H1 (cell line): ENCODE results near the gene SCYL1. TPM values are rescaled to one million over a fixed set of nuclear protein-coding genes. Genes with fewer than 3 reads are reported as not detected.

Source experiments
- CTCF ChIA-PET: fragments of 300-600 bp; sonication (Branson Sonifier 250); formaldehyde crosslinking; loops from one replicate; lab custom pipeline; 2021; ENCODE audit not compliant: partially characterized antibody; lab: Charles Lee
- POLR2A ChIA-PET: fragments of 300-600 bp; sonication (Branson Sonifier 250); formaldehyde crosslinking; loops from one replicate; lab custom pipeline; 2021; ENCODE audit warnings: inconsistent platforms; ENCODE audit not compliant: partially characterized antibody; lab: Charles Lee
- DNase-seq, 2 experiments: peaks; one replicate each; pipeline versions ENCODE4 v3.0.0 to v3.0.0-alpha.2; 2010 to 2022; ENCODE audit warnings: low spot score in 2 of 2, low read depth in 1 of 2, mixed read lengths in 1 of 2
- FAIRE-seq: peaks from 2 replicates; lab custom pipeline; 2011; peaks lifted over from hg19 to GRCh38; lab: Jason Lieb, UNC
- H2AFZ ChIP-seq: 2 replicates; pipeline ENCODE4 v1.8.1; 2012; ENCODE audit warnings: low read length, inconsistent platforms
- H2AK5ac ChIP-seq: 2 replicates; pipeline ENCODE4 v1.6.1; 2013; ENCODE audit warnings: low read depth, low read length
- H2BK120ac ChIP-seq: replicated peaks from 2 replicates; pipeline ENCODE3; 2013; ENCODE audit warnings: low read depth, low read length, inconsistent platforms
- H2BK12ac ChIP-seq: 2 replicates; pipeline ENCODE4 v1.6.1; 2013; ENCODE audit warnings: low read depth, low read length
- H2BK15ac ChIP-seq: 2 replicates; pipeline ENCODE4 v1.6.1; 2013; ENCODE audit warnings: low read length
- H2BK20ac ChIP-seq: 2 replicates; pipeline ENCODE4 v1.6.1; 2013; ENCODE audit warnings: low read length
- H2BK5ac ChIP-seq: 2 replicates; pipeline ENCODE4 v1.6.1; 2013; ENCODE audit warnings: low read depth, low read length
- H3K14ac ChIP-seq: 2 replicates; pipeline ENCODE4 v1.6.1; 2013; ENCODE audit warnings: inconsistent platforms; ENCODE audit not compliant: insufficient read length
- H3K18ac ChIP-seq: 2 replicates; pipeline ENCODE4 v1.6.1; 2013; ENCODE audit warnings: low read length; ENCODE audit errors: extremely low read depth
- H3K23ac ChIP-seq: 2 replicates; pipeline ENCODE4 v1.6.1; 2013; ENCODE audit warnings: inconsistent platforms; ENCODE audit not compliant: insufficient read length
- H3K23me2 ChIP-seq: 2 replicates; pipeline ENCODE4 v1.6.1; 2013; ENCODE audit warnings: low read depth, low read length
- H3K27ac ChIP-seq: 2 replicates; pipeline ENCODE4 v1.6.1; 2011; ENCODE audit warnings: low read depth, low read length, inconsistent platforms
- H3K27me3 ChIP-seq, 4 experiments: replicated peaks in 1 of 4; 1 replicate in 1 of 4; 2 replicates in 3 of 4; pipeline versions ENCODE4 v1.6.1 to v1.8.1; 2011 to 2013; ENCODE audit warnings: low read length in 3 of 4, mild to moderate bottlenecking in 3 of 4, inconsistent platforms in 2 of 4, mixed read lengths in 2 of 4, moderate library complexity in 1 of 4; ENCODE audit not compliant: control insufficient read depth in 3 of 4, insufficient read depth in 3 of 4; ENCODE audit errors: extremely low read depth in 1 of 4
- H3K36me3 ChIP-seq, 4 experiments: 2 replicates each; pipeline versions ENCODE4 v1.6.1 to v1.8.1; 2011 to 2013; ENCODE audit warnings: mild to moderate bottlenecking in 4 of 4, low read length in 3 of 4, moderate library complexity in 2 of 4, control low read depth in 1 of 4, inconsistent platforms in 1 of 4; ENCODE audit not compliant: insufficient read depth in 4 of 4, control insufficient read depth in 2 of 4
- H3K4ac ChIP-seq: replicated peaks from 2 replicates; pipeline ENCODE3; 2013; ENCODE audit warnings: low read length, low read depth, mixed read lengths, inconsistent platforms; ENCODE audit not compliant: insufficient read length
- H3K4me1 ChIP-seq, 4 experiments: replicated peaks in 1 of 4; 1 replicate in 1 of 4; 2 replicates in 3 of 4; pipeline versions ENCODE4 v1.6.1 to v1.8.1; 2011 to 2013; ENCODE audit warnings: low read length in 3 of 4, inconsistent platforms in 2 of 4, mixed read lengths in 1 of 4; ENCODE audit not compliant: insufficient read depth in 4 of 4, control insufficient read depth in 3 of 4
- H3K4me2 ChIP-seq, 2 experiments: 2 replicates each; pipeline versions ENCODE4 v1.6.1 to v1.8.1; 2011 to 2013; ENCODE audit warnings: low read depth in 2 of 2, low read length in 2 of 2, control low read depth in 1 of 2, inconsistent platforms in 1 of 2, mild to moderate bottlenecking in 1 of 2; ENCODE audit not compliant: insufficient read depth in 1 of 2
- H3K4me3 ChIP-seq, 4 experiments: fragments of 200-600, 300-600 bp in 1 of 4; sonication (generic), shearing (Covaris generic), sonication (Bioruptor Twin) in 1 of 4; 2 replicates each; pipeline versions ENCODE4 v1.5.1 to v1.8.1; 2011 to 2016; ENCODE audit warnings: low read length in 4 of 4, low read depth in 3 of 4, control low read depth in 2 of 4, inconsistent platforms in 2 of 4, mild to moderate bottlenecking in 2 of 4, mixed read lengths in 1 of 4, moderate library complexity in 1 of 4; ENCODE audit not compliant: insufficient read depth in 2 of 4; ENCODE audit errors: extremely low read depth in 1 of 4
- H3K56ac ChIP-seq: replicated peaks from 2 replicates; pipeline ENCODE3; 2013; ENCODE audit warnings: low read depth, mild to moderate bottlenecking, mixed read lengths, low read length, inconsistent platforms; ENCODE audit not compliant: insufficient read length
- H3K79me1 ChIP-seq: 2 replicates; pipeline ENCODE4 v1.6.1; 2013; ENCODE audit warnings: low read depth, low read length, control low read depth
- H3K79me2 ChIP-seq, 2 experiments: 2 replicates each; pipeline versions ENCODE4 v1.6.1 to v1.8.1; 2012 to 2013; ENCODE audit warnings: low read length in 2 of 2, mild to moderate bottlenecking in 2 of 2, inconsistent platforms in 1 of 2; ENCODE audit not compliant: insufficient read depth in 2 of 2, control insufficient read depth in 1 of 2
- H3K9ac ChIP-seq, 4 experiments: replicated peaks in 1 of 4; 1 replicate in 1 of 4; 2 replicates in 3 of 4; pipeline versions ENCODE4 v1.6.1 to v1.8.1; 2011 to 2013; ENCODE audit warnings: low read depth in 3 of 4, low read length in 3 of 4, control low read depth in 2 of 4, mild to moderate bottlenecking in 2 of 4, moderate library complexity in 2 of 4, inconsistent platforms in 1 of 4; ENCODE audit errors: extremely low read depth in 1 of 4
- H3K9me3 ChIP-seq, 2 experiments: 2 replicates each; pipeline versions ENCODE4 v1.6.1 to v1.8.1; 2012 to 2013; ENCODE audit warnings: mild to moderate bottlenecking in 2 of 2, moderate library complexity in 2 of 2, control low read depth in 1 of 2, inconsistent platforms in 1 of 2, low read depth in 1 of 2, low read length in 1 of 2, mixed read lengths in 1 of 2; ENCODE audit not compliant: insufficient read depth in 2 of 2
- H4K20me1 ChIP-seq, 2 experiments: replicated peaks in 1 of 2; 2 replicates each; pipeline versions ENCODE3 to v1.8.1; 2011 to 2013; ENCODE audit warnings: inconsistent platforms in 2 of 2, low read length in 2 of 2, mild to moderate bottlenecking in 1 of 2; ENCODE audit not compliant: insufficient read depth in 2 of 2, control insufficient read depth in 1 of 2
- H4K5ac ChIP-seq: 2 replicates; pipeline ENCODE4 v1.6.1; 2013; ENCODE audit warnings: low read length, low read depth, mixed read lengths, inconsistent platforms; ENCODE audit not compliant: insufficient read length
- H4K8ac ChIP-seq: 2 replicates; pipeline ENCODE4 v1.8.0; 2013; ENCODE audit warnings: mild to moderate bottlenecking, moderate library complexity, low read length, inconsistent platforms; ENCODE audit not compliant: insufficient read depth; ENCODE audit errors: extremely low read depth
- H4K91ac ChIP-seq: replicated peaks from 2 replicates; pipeline ENCODE3; 2013; ENCODE audit warnings: low read length, mixed read lengths, inconsistent platforms; ENCODE audit not compliant: insufficient read length
- BACH1 ChIP-seq: IDR thresholded peaks from 2 replicates; pipeline ENCODE4 v1.6.1; 2012; ENCODE audit warnings: low read length, improper control_type of control experiment
- CTCF ChIP-seq, 3 experiments: IDR thresholded peaks; 1 replicate in 2 of 3; 2 replicates in 1 of 3; pipeline versions ENCODE4 v1.5.1 to v1.6.1; 2011; ENCODE audit warnings: low read length in 3 of 3, mild to moderate bottlenecking in 3 of 3, inconsistent platforms in 2 of 3, low read depth in 1 of 3, moderate library complexity in 1 of 3; ENCODE audit not compliant: insufficient read depth in 1 of 3; ENCODE audit errors: control extremely low read depth in 1 of 3
- HDAC2 ChIP-seq, 2 experiments: fragments of 300-600 bp in 1 of 2; sonication (generic) in 1 of 2; IDR thresholded peaks; 2 replicates each; pipeline ENCODE4 v1.6.1; 2011 to 2012; ENCODE audit warnings: low read depth in 2 of 2, low read length in 2 of 2, mild to moderate bottlenecking in 2 of 2, moderate library complexity in 2 of 2, borderline replicate concordance in 1 of 2, inconsistent platforms in 1 of 2
- MAFK ChIP-seq: IDR thresholded peaks from 2 replicates; pipeline ENCODE4 v1.6.1; 2012; ENCODE audit warnings: low read depth, mild to moderate bottlenecking, improper control_type of control experiment, low read length
- SP4 ChIP-seq: IDR thresholded peaks from 2 replicates; pipeline ENCODE4 v1.6.1; 2012; ENCODE audit warnings: low read length, inconsistent platforms
- WGBS, 2 experiments: shearing (Covaris generic) in 1 of 2; methylation state at CpG; one replicate each; pipeline versions ENCODE4 v1.1.6 to v1.1.7; 2013 to 2015; ENCODE audit warnings: low lambda C conversion rate in 2 of 2, mixed read lengths in 2 of 2, inconsistent platforms in 1 of 2, low coverage in 1 of 2, missing lambda C conversion rate in 1 of 2; ENCODE audit not compliant: insufficient replicate concordance in 2 of 2, insufficient coverage in 1 of 2, insufficient read length in 1 of 2; ENCODE audit errors: extremely low coverage in 1 of 2, missing lambda C conversion rate in 1 of 2; 5-methylcytosine and 5-hydroxymethylcytosine counted together
- polyA plus RNA-seq, 7 experiments: library from polyadenylated mRNA; depleted of rRNA in 3 of 7; stranded (reverse) in 5 of 7; unstranded in 2 of 7; fragments of >200 nt in 5 of 7; fragments of 200-250 nt in 2 of 7; gene quantifications; 1 replicate in 5 of 7; 2 replicates in 1 of 7; 4 replicates in 1 of 7; pipeline versions ENCODE4 v1.2.1 to v1.2.3, GENCODE V29; 2011 to 2013; ENCODE audit warnings: missing spikeins in 2 of 7, mixed read lengths in 2 of 7
- total RNA-seq: library from RNA; stranded (reverse); fragmentation: NEBNext Ultra II Directional; extraction: Animal tissue kit (Norgen Biotek cat#: 25700); gene quantifications from 2 replicates; pipeline ENCODE4 v1.2.1, GENCODE V29; 2021

SCYL1 gene
- total and polyA plus RNA-seq, 2 of the 8 experiments (the other 6 are each of a cell fraction or from before 2014, with no cell fraction given): 59.8 to 77.7 TPM

- H2BK12ac ChIP-seq: no peak overlapping the region
- no peak for FAIRE-seq
- no peak overlapping the region for H2BK20ac ChIP-seq
- H3K18ac ChIP-seq: no peak overlapping the region
- no peaks in the 10 kb centered on the region for H3K9me3 ChIP-seq
- no peak overlapping the region for H2BK5ac ChIP-seq
- H3K79me1 ChIP-seq: no peaks in the 10 kb centered on the region; the same call in 1 of the 2 replicates
- H3K23me2 ChIP-seq: peaks cover 4% of the 10 kb centered on the region; the same call in 1 of the 2 replicates
- H3K79me2 ChIP-seq: no peaks in the 10 kb centered on the region
- peaks cover 0 to 29% (median 23%) of the 10 kb centered on the region in 4 experiments; a peak in 6 of 7 replicates for H3K4me1 ChIP-seq
- 89% methylated on average over 7 of the region's 7 CpGs; no CpG with 5 or more reads in 1 of the 2 experiments for WGBS, 2 experiments
- H3K23ac ChIP-seq: no peak overlapping the region
- no peak overlapping the region for H4K91ac ChIP-seq
- no peak overlapping the region for H3K56ac ChIP-seq
- no peak overlapping the region for H3K4me2 ChIP-seq
- H2AFZ ChIP-seq: no peak overlapping the region
- H2BK120ac ChIP-seq: no peak overlapping the region
- H3K36me3 ChIP-seq: no peaks in the 10 kb centered on the region
- H2AK5ac ChIP-seq: no peak overlapping the region
- CTCF ChIA-PET: interaction anchor here (1.0 to 16.3 kb wide), 8 partner anchors 10 to 450 kb away, joined by 3 to 284 read pairs (median 18); partner anchors contain the start of genes FAM89B, TM7SF2 and ZNRD2
- no peak overlapping the region for H2BK15ac ChIP-seq
- H4K5ac ChIP-seq: no peak overlapping the region
- no peak overlapping the region for H3K4me3 ChIP-seq
- TF ChIP-seq BACH1 (no peak), CTCF (IDR thresholded peaks at IDR 0.05; ENCODE audit: control extremely low read depth in 1 of 3, insufficient read depth in 1 of 3, low read depth in 1 of 3, low read length in 3 of 3) (no peak), HDAC2 (IDR thresholded peaks at IDR 0.05; ENCODE audit: borderline replicate concordance in 1 of 2, low read depth in 2 of 2, low read length in 2 of 2) (no peak), SP4 (no peak), MAFK (no peak)
- no peaks in the 10 kb centered on the region for H4K20me1 ChIP-seq
- peaks cover 0 to 16% (median 13%) of the 10 kb centered on the region in 4 experiments; a peak in 5 of 7 replicates for H3K27me3 ChIP-seq
- no peak overlapping the region for H3K9ac ChIP-seq
- H3K14ac ChIP-seq: no peak overlapping the region
- no peak for DNase-seq
- H4K8ac ChIP-seq: no peak overlapping the region
- no peak overlapping the region for H3K4ac ChIP-seq
- POLR2A ChIA-PET: interaction anchor here (1.0 to 4.2 kb wide), 7 partner anchors 11 to 63 kb away, joined by 3 to 29 read pairs (median 3); partner anchors contain the start of genes FAM89B, MALAT1 and SCYL1
- no peak overlapping the region for H3K27ac ChIP-seq
Measured at GRCh38 chr11:65562020-65562419, 37.1 kb downstream of the SCYL1 start.
